ENCODE data around the gene ELP4.

DNA sequence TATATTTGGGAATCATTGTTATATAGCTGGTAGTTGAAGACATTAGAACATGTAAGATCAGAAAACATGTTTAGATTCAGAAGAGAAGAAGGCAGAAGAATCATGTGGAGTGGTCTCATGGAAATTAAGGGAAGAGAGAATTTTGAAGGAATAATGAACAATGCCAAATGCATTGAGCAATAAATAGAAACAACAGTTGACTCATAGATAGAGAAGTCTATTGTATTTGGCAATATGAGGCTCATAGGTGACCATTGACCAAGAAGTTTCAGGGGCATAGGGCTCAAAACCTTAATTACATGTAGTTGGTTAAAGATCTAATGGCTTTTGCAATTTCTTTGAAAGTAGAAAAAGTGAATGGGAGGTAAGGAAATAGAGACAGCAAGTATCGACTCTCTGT is 177.7 kb downstream of the ELP4 start:
- TF ChIP-seq, protein P1, sequence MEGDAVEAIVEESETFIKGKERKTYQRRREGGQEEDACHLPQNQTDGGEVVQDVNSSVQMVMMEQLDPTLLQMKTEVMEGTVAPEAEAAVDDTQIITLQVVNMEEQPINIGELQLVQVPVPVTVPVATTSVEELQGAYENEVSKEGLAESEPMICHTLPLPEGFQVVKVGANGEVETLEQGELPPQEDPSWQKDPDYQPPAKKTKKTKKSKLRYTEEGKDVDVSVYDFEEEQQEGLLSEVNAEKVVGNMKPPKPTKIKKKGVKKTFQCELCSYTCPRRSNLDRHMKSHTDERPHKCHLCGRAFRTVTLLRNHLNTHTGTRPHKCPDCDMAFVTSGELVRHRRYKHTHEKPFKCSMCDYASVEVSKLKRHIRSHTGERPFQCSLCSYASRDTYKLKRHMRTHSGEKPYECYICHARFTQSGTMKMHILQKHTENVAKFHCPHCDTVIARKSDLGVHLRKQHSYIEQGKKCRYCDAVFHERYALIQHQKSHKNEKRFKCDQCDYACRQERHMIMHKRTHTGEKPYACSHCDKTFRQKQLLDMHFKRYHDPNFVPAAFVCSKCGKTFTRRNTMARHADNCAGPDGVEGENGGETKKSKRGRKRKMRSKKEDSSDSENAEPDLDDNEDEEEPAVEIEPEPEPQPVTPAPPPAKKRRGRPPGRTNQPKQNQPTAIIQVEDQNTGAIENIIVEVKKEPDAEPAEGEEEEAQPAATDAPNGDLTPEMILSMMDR (IDR thresholded peaks at IDR 0.05) = no peak
- no peak for TF ChIP-seq EZH2 (IDR thresholded peaks at IDR 0.05; ENCODE audit: borderline replicate concordance, insufficient read depth, low read depth, low read length, poor library complexity, severe bottlenecking)

Measured in B cell (primary cell).